Forelimb muscle (tissue), 1 donor: ENCODE results near the gene SLC2A9. TPM values are rescaled to one million over a fixed set of nuclear protein-coding genes. Genes with fewer than 3 reads are reported as not detected.

Source experiments
- DNase-seq: peaks from one replicate; pipeline ENCODE4 v3.0.0-alpha.2; 2013; ENCODE audit warnings: low read depth
- polyA plus RNA-seq: library from polyadenylated mRNA; unstranded; fragments of 120-200 nt; gene quantifications from one replicate; pipeline ENCODE4 v1.2.1, GENCODE V29; 2013; ENCODE audit not compliant: insufficient read length

Gene SLC2A9
- 3.4 TPM for polyA plus RNA-seq

GRCh38 chr4:10020871-10021652 is at the start of gene SLC2A9:
Gene SLC2A9, minus strand, starts transcription at chr4:10021497. Its CDS starts 68 bp downstream, at chr4:10021429.
- no peak for DNase-seq

- DNase-seq = no peak
These were observed 47.9 kb upstream of the SLC2A9 start for GRCh38 chr4:10069075-10069642.

GRCh38 chr4:10066670-10067651 is 45.7 kb upstream of the SLC2A9 start:
- DNase-seq = no peak

- DNase-seq = no peak
These were observed 44.9 kb upstream of the SLC2A9 start for GRCh38 chr4:10066206-10066605.

GRCh38 chr4:10063544-10064300 is 42.4 kb upstream of the SLC2A9 start:
- DNase-seq = peak; percentile 25

GRCh38 chr4:10061650-10062415 is 40.5 kb upstream of the SLC2A9 start:
- no peak for DNase-seq

- DNase-seq = no peak
These were observed 37.1 kb upstream of the SLC2A9 start for GRCh38 chr4:10058371-10058770.

GRCh38 chr4:10057023-10057395 is 35.7 kb upstream of the SLC2A9 start:
- no peak for DNase-seq

GRCh38 chr4:10056334-10057022 is 35.2 kb upstream of the SLC2A9 start:
- no peak for DNase-seq

GRCh38 chr4:10055871-10056270 is 34.6 kb upstream of the SLC2A9 start:
- DNase-seq = no peak

- no peak for DNase-seq
These were observed 33.3 kb upstream of the SLC2A9 start for GRCh38 chr4:10054571-10055041.

GRCh38 chr4:10053635-10054453 is 32.5 kb upstream of the SLC2A9 start:
- no peak for DNase-seq

- DNase-seq = no peak
These were observed 30.3 kb upstream of the SLC2A9 start for GRCh38 chr4:10051517-10052135.

- no peak for DNase-seq
These were observed 29.4 kb upstream of the SLC2A9 start for GRCh38 chr4:10050721-10051120.

GRCh38 chr4:10050261-10050661 is 29.0 kb upstream of the SLC2A9 start:
- no peak for DNase-seq

- DNase-seq = no peak
These were observed 27.8 kb upstream of the SLC2A9 start for GRCh38 chr4:10048941-10049697.

- DNase-seq = no peak
These were observed 26.7 kb upstream of the SLC2A9 start for GRCh38 chr4:10047967-10048366.

GRCh38 chr4:10046471-10046870 is 25.2 kb upstream of the SLC2A9 start:
- DNase-seq = no peak
